HG02759 (cell line): ENCODE results near the gene PLEKHH2.
"Not testable (repeated sequence)": the region's sequence is repeated elsewhere in the genome, so short reads cannot be mapped to it uniquely, and the experiment has no call there.

Experiments used
- ATAC-seq: cut with Tn5 transposase; IDR thresholded peaks from one replicate; pipeline ENCODE4 v1.9.1; 2021; ENCODE audit warnings: mild to moderate bottlenecking, moderate library complexity; ENCODE audit not compliant: unreplicated experiment

PLEKHH2 gene

DNA sequence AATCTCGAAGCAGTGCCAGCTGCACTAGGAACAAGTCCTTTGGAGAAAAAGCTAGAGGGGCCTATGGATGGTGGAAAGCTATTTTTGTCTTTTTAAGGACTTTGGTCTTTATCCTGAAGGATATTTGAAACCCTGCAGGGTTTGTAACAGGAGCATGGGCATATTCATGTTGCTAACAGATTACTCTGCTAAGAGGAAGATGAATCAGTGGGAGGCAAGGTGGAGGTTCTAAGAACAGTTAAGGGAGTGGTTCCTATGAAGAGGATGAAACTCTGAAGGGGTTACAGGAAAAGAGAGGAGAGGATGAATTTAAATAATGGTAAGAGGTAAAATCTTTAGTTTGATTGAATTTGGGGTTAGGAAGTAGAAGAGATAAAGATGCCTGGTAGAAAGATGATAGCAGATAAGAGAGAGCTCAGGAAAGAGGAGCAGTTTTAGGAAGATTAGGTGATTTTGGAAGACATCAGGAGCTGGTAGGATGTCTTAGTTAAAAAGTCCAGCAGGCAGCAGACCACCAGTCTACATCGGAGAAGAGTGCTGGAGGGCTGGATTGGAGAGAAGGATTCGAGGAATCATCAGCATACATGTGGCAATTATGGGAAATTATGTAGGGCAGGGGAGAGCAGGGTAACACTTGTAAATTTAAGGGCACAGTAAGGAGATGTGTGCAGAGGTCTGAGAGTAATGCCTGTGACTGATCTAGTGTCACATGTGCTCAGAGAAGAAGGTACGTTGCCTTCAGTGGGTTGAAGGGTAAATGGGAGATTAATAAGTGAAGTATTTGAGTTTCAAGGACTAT is 78.4 kb downstream of the PLEKHH2 start:
- ATAC-seq = no peak

GRCh38 chr2:43717322-43717721 is 80.3 kb downstream of the PLEKHH2 start:
- ATAC-seq = no peak

DNA sequence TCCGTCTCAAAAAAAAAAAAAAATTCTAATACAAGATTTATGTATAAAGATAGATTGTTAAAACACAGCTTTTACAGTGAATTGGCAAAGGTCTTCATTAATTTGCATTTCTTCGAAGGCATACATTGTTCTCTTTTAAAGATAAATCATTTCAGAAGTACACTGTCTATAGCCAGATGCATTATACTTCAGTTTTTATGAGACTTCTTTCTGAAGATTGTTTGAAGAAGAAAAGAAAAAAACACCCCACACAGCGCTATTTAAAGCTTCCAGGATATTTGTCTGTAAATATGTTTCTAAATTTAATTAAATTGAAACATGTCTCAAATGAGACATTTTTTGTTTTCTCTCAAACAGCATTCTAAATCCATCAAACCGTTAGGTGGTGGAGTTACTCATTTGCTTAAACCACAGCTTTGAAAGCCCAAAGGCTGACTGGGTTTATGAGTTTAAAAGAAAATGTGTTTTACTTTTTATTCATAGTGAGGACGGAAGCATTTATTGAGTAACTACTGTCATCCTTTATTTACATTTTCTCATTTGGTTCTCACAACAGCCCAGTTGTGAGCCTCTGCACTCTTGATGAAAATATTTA is 81.6 kb downstream of the PLEKHH2 start:
- ATAC-seq = peak; percentile 72

DNA sequence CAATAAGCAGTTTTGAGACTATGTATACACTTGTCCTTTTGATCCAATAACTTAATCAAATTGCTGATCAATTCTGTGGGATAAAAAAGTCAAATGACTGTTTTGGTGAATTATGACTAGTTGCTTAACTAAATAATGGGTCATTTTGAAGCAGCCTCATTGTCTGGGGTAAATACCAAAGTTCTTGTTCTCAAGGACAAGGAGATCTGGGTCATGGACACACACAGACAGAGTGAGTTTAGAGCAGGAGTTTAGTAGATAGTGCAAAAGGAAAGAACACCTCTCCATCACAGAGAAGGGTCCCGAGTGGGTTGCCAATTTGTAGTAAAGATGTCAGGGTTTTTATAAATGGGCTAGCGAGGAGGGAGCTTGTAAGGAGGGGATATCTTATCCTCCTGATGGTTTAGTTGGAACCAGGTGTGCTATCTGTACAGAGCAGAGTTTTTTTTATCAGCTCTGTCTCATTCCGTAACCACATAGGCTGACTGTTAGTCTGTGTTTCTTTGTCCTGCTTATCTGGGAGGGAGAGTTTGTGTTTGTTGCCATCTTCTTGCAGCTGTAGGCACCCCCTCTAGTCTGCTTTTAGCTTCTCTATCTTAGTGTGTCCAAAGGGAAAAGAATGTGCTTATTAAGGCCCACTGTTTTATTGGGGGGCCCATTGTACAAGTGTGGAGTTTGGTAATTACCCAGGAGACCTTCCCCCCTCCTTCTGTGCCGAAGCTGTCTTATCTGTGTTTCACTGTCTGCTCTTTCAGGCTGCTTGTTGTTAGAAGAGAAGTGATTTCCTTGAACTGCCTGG is 87.9 kb downstream of the PLEKHH2 start:
- no peak for ATAC-seq

DNA sequence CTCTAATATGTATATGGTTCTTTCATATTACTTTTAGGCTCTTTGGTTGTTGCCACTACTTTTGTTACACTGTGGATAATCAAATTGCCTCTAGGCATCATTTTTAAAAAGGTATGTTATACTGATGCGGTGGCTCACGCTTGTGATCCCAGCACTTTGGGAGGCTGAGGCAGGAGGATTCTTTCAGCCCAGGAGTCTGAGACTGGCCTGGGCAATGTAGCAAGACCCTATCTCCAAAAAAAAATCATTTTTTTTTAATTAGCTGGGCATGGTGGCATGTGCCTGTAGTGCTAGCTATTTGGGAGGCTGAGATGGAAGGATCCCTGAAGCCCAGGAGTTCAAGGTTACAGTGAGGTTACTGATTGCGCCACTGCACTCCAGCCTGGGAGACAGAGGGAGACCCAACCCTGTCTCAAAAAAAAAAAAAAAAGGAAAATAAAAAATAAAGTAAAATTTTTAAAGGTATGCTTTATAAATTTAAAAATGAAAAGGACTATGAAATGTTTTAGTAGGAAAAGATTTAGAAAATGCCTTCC is 88.7 kb downstream of the PLEKHH2 start:
- no peak for ATAC-seq

GRCh38 chr2:43726961-43727633 is 90.0 kb downstream of the PLEKHH2 start:
- ATAC-seq = not testable (repeated sequence)

DNA sequence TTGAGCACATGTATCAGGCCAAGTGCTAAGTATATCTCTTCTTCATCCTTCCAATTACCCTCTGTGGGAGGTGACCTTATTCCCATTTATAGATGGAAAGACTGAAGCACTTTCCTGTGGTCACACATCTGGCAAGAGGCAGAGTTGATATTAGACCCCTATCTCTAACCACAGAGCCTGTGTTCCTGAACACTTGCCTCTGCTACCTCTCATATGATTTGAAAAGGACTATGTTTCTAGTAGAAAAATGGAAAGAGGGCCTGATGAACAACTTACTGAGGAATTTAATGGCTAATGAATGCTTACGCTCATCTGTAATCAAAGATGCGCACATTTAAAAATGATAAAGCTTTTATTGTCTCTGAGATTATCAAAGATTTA is 90.6 kb downstream of the PLEKHH2 start:
- no peak for ATAC-seq

DNA sequence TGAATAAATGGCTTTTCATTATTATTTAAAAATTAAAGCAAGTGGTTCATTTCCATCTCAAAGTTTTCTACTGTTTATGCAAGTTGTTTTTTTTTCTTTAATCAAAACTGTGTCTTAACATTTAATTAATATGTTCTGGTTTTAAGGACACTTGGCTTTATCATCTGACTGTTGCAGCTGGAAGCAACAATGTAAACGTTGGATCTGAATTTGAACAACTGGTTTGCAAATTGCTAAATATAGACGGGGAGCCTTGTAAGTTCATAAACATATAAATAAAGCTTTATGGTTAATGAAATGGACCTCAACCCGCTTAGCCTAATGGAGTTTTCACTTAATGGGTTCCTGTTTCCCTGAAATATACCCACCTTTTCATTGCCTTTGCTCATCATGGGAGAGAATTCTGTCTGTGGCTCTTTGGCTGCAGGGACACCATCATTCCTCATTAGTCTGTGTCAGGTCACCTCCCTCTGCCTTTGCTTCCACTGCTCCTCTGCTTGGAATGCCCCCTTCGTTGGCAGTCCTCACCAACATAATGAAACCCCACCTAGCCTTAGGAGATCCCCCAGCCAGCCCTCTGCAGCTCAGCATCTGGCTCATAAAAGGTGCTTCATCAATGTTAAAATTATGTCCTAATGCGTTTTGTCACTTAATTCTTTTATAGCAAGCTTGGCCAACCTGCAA is 92.6 kb downstream of the PLEKHH2 start:
- no peak for ATAC-seq

- no peak for ATAC-seq
These were observed 94.2 kb downstream of the PLEKHH2 start for GRCh38 chr2:43731211-43731610.

DNA sequence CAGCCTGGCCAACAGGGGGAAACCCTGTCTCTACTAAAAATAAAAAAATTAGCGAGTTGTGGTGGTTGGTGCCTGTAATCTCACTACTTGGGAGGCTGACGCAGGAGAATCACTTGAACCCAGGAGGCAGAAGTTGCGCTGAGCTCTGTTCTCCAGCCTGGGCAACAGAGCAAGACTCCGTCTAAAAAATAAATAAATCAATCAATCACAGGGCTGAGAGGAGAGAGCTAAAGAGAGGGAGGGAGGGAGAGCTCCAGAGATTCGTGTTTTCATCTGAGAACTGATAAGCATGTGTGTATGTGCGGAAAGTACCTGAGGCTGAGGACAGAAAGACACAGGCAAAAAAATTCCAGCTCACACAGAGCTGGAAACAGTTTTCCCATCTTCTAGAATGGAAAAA is 99.6 kb downstream of the PLEKHH2 start:
- no peak for ATAC-seq

GRCh38 chr2:43737097-43737854 is 100.2 kb downstream of the PLEKHH2 start:
- no peak for ATAC-seq

DNA sequence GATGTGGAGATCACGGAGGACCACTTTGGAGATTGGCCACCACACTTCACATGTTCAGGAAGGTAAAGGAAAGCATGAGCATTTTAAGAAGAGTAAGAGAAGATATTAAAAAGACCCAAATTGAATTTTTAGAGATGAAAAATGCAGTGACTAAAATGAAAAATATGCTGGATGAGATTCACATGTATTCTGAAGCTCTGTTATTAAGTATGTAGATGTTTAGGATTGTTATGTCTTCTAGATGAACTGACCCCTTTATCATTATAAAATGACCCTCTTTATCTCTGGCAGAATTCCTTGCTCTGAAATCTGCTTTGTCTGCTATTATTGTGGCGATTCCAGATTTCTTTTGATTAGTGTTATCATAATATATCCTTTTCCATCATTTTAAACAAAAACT is 100.8 kb downstream of the PLEKHH2 start:
- no peak for ATAC-seq

- no peak for ATAC-seq
These were observed 101.2 kb downstream of the PLEKHH2 start for GRCh38 chr2:43738257-43738656.

DNA sequence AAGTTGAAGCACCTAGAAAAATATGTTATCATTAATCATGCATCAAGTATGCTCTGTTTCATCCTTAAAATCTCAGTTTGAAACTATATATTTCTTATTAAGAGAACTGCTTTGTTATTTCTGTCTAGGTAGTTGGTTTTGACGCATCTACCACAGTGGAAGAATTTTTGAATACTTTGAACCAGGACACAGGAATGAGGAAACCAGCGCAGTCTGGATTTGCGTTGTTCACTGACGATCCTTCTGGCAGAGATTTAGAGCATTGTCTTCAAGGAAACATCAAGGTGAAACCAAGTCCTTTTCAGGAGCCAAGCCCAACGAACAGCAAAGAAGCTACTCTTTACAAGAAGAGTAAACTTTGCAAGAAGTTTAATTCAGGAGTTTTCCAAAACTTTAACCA is 106.6 kb downstream of the PLEKHH2 start:
- ATAC-seq = no peak

- ATAC-seq = no peak
These were observed 108.4 kb downstream of the PLEKHH2 start for GRCh38 chr2:43745457-43745856.

GRCh38 chr2:43748333-43748732 is 111.3 kb downstream of the PLEKHH2 start:
- no peak for ATAC-seq

- ATAC-seq = no peak
These were observed 112.5 kb downstream of the PLEKHH2 start for GRCh38 chr2:43749583-43749982.

- ATAC-seq = no peak
These were observed 114.5 kb downstream of the PLEKHH2 start for GRCh38 chr2:43751476-43751990.

- ATAC-seq = no peak
These were observed 115.2 kb downstream of the PLEKHH2 start for GRCh38 chr2:43752302-43752701.

GRCh38 chr2:43754180-43754579 is 117.1 kb downstream of the PLEKHH2 start:
- ATAC-seq = no peak
